GM19467 (cell line): ENCODE data around the gene TMEFF1.

Source experiments
- ATAC-seq: cut with Tn5 transposase; IDR thresholded peaks from one replicate; pipeline ENCODE4 v1.9.1; 2021; ENCODE audit warnings: mild to moderate bottlenecking, moderate library complexity; ENCODE audit not compliant: unreplicated experiment

The TMEFF1 gene

DNA sequence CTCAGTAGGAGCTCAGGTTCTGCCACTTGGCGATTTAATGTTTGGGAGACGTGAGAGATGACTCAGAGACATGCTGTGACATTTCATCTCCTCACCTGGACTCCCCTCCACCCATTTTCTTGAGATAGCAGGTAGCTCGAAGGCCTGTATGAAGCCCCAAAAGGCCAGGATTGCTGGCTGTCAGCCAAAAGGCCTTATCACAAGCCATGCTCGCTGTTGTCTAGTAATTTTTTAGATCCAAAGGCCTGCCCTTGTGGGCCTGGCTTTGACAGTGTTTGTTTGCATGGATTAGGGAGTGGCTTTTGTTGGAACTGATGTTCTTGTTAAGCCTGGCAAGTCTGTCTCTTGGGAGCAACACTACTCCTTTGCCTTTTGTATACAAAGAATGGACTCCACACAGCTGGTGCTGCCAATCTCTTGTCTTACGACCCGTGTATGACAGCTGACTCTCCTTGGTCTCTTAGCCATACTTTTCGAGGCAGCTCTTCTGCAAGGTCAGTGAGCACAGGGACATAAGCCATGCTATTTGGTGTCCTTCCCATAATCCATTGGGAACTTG is 127.7 kb downstream of the TMEFF1 start:
- ATAC-seq, result no peak

DNA sequence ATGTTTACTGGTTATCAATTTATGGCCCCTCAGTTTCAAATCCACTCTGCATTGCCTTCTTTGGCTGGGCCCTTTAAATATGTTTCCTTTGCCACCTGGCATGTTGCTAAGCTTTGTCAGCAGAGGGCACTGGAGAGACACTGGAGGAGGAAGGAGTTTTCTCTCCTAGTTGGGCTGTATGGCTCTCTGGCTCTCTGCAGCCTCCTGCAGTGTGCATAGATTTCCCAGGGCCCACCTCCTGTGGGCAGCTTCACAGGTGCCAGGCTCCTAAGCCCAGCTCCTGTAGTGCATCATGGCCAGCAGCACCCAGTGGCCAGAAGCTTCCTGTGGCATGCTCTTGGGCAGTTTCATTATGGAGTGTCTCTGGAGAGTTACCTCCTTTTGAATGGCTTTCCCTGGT is 128.3 kb downstream of the TMEFF1 start:
- ATAC-seq, result peak; percentile 47

DNA sequence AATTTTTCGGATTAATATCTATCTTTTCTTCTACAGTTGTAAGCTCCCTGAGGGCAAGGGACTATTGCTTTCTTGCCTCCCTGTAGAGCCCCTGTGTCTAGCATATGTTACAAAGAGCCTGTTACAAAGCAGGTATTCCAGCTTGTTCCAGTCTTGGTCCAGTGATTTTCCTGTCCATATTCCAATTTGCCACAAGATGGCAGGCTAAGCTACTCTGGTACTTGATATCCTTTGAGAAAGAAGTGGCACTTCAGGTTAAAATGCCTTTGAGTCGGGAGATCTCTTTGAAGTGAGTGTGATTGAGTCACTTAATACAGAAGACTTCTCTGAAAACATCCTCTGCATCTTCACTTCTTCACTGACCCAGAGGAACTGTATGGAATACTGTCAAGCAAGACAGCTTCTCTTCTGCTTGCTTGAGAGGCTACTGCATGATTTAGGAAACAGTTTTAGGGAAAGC is 129.4 kb downstream of the TMEFF1 start:
- no peak for ATAC-seq

DNA sequence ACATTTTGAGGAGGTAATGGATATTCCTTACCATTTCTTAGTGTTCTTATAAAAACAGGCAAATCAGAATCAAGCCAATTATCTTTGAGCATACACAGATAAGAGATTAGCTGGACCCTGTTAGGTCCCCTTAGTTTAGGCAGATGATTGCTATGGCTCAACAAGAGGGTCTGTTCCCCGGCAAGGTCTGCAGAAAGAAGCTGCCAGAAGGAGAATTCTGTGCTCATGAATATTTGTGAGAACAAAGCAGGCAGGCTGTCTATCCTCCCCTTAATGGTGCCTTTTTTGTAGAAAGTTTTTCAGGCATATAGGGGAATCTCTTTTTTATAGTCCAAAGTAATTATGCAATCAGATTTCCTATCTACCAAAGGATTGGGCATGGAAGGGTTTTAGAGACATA is 132.5 kb downstream of the TMEFF1 start:
- no peak for ATAC-seq

DNA sequence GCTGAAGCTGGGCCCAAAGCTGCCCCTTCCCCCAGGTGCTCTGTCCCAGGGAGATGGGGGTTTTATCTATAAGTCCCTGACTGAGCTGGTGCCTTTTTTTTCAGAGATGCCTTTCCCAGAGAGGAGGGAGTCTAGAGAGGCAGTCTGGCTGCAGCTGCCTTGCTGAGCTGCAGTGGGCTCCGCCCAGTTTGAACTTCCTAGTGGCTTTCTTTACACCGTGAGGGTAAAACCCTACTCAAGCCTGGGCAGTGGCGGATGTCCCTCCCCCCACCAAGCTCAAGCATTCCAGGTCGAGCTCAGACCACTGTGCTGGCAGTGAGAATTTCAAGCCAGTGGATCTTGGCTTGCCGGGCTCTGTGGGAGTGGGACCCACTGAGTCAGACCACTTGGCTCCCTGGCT is 146.2 kb downstream of the TMEFF1 start:
- no peak for ATAC-seq

DNA sequence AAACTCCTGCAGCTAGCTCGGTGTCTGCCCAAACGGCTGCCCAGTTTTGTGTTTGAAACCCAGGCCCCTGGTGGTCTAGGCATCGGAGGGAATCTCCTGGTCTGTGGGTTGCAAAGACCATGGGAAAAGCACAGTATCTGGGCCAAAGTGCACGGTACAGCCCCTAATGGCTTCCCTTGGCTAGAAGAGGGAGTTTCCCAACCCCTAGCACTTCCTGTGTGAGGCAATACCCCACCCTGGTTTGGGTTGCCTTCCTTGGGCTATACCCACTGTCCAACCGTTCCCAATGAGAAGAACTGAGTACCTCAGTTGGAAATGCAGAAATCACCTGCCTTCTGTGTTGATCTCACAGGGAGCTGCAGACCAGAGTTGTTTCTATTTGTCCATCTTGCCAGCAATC is 146.7 kb downstream of the TMEFF1 start:
- no peak for ATAC-seq

DNA sequence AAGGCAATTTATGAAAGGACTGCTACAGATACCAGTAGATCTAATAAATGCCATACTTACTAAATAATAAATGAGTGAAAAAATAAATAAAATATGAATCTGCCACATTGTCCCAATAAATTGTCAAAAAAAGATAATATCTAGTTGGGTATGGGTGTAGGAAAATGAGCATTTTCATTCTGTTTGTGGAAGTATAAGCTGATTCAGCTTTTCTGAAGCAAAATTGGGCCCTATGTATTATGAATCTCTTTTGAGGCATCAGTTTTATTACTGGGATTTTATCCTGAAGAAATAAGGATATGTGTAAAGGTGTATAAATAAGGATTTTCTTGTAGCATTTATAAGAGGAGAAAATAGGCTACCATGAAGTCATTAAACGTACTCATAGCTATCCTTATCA is 151.0 kb downstream of the TMEFF1 start:
- ATAC-seq, result no peak

DNA sequence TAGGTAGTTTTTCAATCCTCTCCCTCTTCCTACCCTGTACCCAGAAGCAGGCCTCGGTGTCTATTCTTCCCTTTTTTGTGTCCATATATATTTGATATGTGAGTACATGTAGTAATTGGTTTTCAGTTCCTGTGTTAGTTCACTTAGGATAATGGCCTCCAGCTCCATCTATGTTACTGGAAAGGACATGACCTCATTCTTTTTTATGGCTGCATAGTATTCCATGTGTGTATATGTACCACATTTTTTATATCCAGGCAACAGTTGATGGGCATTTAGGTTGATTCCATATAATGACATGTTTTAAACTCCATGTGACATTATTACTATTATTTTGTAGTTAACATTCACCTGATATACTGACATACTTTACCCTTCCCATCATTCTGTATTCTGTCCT is 154.0 kb downstream of the TMEFF1 start:
- ATAC-seq, result no peak
